AG10803 (cell line): Measurements from ENCODE around the gene ARL4A.
A peak's percentile ranks its signal among the peaks of the same experiment; 100 is the strongest.

Experiments used
- DNase-seq: peaks from one replicate; pipeline ENCODE4 v3.0.0; 2010; ENCODE audit warnings: low read depth
- H3K4me3 ChIP-seq: 2 replicates; pipeline ENCODE4 v1.5.1; 2011; ENCODE audit warnings: mild to moderate bottlenecking, low read length, control low read depth
- CTCF ChIP-seq: conservative IDR thresholded peaks from 2 replicates; pipeline ENCODE4 v1.5.1; 2011; ENCODE audit warnings: mild to moderate bottlenecking, low read length, control low read depth, inconsistent platforms

The ARL4A gene

GRCh38 chr7:12728192-12728538, 40.7 kb downstream of the ARL4A start:
- TF ChIP-seq CTCF, result no peak
- no peak for DNase-seq
- H3K4me3 ChIP-seq, result no peak overlapping the region

GRCh38 chr7:12729112-12729511, 41.7 kb downstream of the ARL4A start:
- H3K4me3 ChIP-seq, result no peak overlapping the region
- DNase-seq, result peak; percentile 34

GRCh38 chr7:12730523-12730922, 43.1 kb downstream of the ARL4A start:
- TF ChIP-seq CTCF, result no peak
- no peak for DNase-seq
- H3K4me3 ChIP-seq, result no peak overlapping the region

More at GRCh38 chr7:12729112-12729511, 41.7 kb downstream of the ARL4A start:
- no peak for TF ChIP-seq CTCF

GRCh38 chr7:12731214-12731656, 43.8 kb downstream of the ARL4A start:
- H3K4me3 ChIP-seq, result no peak overlapping the region
- peak; percentile 26; the same call in 1 of the 2 replicates for TF ChIP-seq CTCF
- DNase-seq, result peak; percentile 31

GRCh38 chr7:12731775-12732174, 44.3 kb downstream of the ARL4A start:
- no peak overlapping the region for H3K4me3 ChIP-seq
- no peak for DNase-seq
- TF ChIP-seq CTCF, result no peak

- TF ChIP-seq CTCF, result no peak
- no peak overlapping the region for H3K4me3 ChIP-seq
- DNase-seq, result no peak
These were observed 45.0 kb downstream of the ARL4A start for GRCh38 chr7:12732428-12732827.

- TF ChIP-seq CTCF, result no peak
- no peak for DNase-seq
- no peak overlapping the region for H3K4me3 ChIP-seq
These were observed 48.5 kb downstream of the ARL4A start for GRCh38 chr7:12735923-12736322.
